NCI-H510A treated with DMSO at 0.1 percent for 48 hours (cell line): ENCODE results near the gene FUZ.
A peak's percentile ranks its signal among the peaks of the same experiment; 100 is the strongest.

ENCODE experiments used
- DNase-seq: peaks from one replicate; lab custom pipeline; 2025; lab: John Stamatoyannopoulos, UW

FUZ gene

GRCh38 chr19:49807058-49807903 is 5.8 kb downstream of the FUZ start:
- no peak for DNase-seq

GRCh38 chr19:49806620-49806959 is 6.5 kb downstream of the FUZ start:
- DNase-seq: no peak

- DNase-seq: no peak
Observed at GRCh38 chr19:49805822-49806619, 7.1 kb downstream of the FUZ start.

- no peak for DNase-seq
Observed at GRCh38 chr19:49803529-49803856, 9.6 kb downstream of the FUZ start.

- DNase-seq: peak; percentile 81
Observed at GRCh38 chr19:49802836-49803528, 10.1 kb downstream of the FUZ start.

- peak; percentile 89 for DNase-seq
Observed at GRCh38 chr19:49801966-49802661, 11.0 kb downstream of the FUZ start.

GRCh38 chr19:49801401-49801888 is 11.6 kb downstream of the FUZ start:
- DNase-seq: no peak

- DNase-seq: no peak
Observed at GRCh38 chr19:49800771-49801170, 12.3 kb downstream of the FUZ start.

GRCh38 chr19:49799798-49800376 is 13.2 kb downstream of the FUZ start:
- DNase-seq: peak; percentile 2

GRCh38 chr19:49799271-49799797 is 13.8 kb downstream of the FUZ start:
- DNase-seq: no peak

GRCh38 chr19:49798574-49798973 is 14.5 kb downstream of the FUZ start:
- DNase-seq: no peak

GRCh38 chr19:49795615-49796014 is 17.5 kb downstream of the FUZ start:
- DNase-seq: no peak

- no peak for DNase-seq
Observed at GRCh38 chr19:49793561-49793840, 19.6 kb downstream of the FUZ start.

GRCh38 chr19:49792829-49793560 is 20.1 kb downstream of the FUZ start:
- DNase-seq: no peak

GRCh38 chr19:49791776-49792445 is 21.2 kb downstream of the FUZ start:
- no peak for DNase-seq

- no peak for DNase-seq
Observed at GRCh38 chr19:49790866-49791265, 22.2 kb downstream of the FUZ start.

- no peak for DNase-seq
Observed at GRCh38 chr19:49788857-49789256, 24.2 kb downstream of the FUZ start.

GRCh38 chr19:49787746-49788145 is 25.3 kb downstream of the FUZ start:
- no peak for DNase-seq

- no peak for DNase-seq
Observed at GRCh38 chr19:49786376-49786820, 26.7 kb downstream of the FUZ start.

GRCh38 chr19:49782515-49782914 is 30.6 kb downstream of the FUZ start:
- DNase-seq: no peak
